Thyroid gland (tissue), 4 donors: ENCODE results near the gene PRICKLE1.

Experiments used
- POLR2A ChIP-seq, 2 donors: fragments of 450-650 bp; IDR thresholded peaks; one replicate each; pipeline ENCODE4 v1.6.1; 2017; ENCODE audit warnings: antibody characterized with exemption in 2 of 2, mild to moderate bottlenecking in 2 of 2, moderate library complexity in 1 of 2
- TF ChIP-seq, protein P1 (sequence below), 6 experiments: fragments of 200-600 bp in 3 of 6; fragments of 450-650 bp in 3 of 6; sonication (generic) in 3 of 6; IDR thresholded peaks; one replicate each; pipeline ENCODE4 v1.5.1; 2016 to 2019; ENCODE audit warnings: antibody characterized with exemption in 6 of 6, mild to moderate bottlenecking in 2 of 6, inconsistent platforms in 1 of 6, moderate library complexity in 1 of 6

DNA sequence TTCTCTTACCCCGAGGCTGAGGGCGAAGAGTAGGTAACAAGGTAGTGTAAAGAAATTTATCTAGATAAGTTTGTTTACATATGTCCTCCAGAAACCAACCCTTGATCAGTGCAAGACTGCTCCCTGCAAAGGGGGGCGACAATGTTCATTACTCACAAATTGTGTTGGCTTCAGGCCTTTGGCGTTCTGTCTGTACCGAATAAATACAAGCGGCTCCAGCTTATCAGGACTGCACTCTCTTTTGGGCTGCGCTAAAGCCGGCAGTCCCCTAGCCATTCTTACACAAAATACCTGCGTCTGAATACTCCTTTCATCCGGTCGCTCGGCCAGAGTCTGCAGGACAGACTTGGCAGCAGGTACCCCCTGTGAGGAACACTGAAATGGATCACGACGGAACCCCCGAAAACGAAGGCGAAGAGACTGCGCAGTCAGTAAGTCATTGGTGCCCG lies 147.2 kb downstream of the PRICKLE1 start:
- TF ChIP-seq, protein P1, sequence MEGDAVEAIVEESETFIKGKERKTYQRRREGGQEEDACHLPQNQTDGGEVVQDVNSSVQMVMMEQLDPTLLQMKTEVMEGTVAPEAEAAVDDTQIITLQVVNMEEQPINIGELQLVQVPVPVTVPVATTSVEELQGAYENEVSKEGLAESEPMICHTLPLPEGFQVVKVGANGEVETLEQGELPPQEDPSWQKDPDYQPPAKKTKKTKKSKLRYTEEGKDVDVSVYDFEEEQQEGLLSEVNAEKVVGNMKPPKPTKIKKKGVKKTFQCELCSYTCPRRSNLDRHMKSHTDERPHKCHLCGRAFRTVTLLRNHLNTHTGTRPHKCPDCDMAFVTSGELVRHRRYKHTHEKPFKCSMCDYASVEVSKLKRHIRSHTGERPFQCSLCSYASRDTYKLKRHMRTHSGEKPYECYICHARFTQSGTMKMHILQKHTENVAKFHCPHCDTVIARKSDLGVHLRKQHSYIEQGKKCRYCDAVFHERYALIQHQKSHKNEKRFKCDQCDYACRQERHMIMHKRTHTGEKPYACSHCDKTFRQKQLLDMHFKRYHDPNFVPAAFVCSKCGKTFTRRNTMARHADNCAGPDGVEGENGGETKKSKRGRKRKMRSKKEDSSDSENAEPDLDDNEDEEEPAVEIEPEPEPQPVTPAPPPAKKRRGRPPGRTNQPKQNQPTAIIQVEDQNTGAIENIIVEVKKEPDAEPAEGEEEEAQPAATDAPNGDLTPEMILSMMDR (IDR thresholded peaks at IDR 0.05) = no peak
- no peak for TF ChIP-seq POLR2A (IDR thresholded peaks at IDR 0.05)
